ENCODE results near the gene BIRC2.
"Not testable (repeated sequence)": the region's sequence is repeated elsewhere in the genome, so short reads cannot be mapped to it uniquely, and the experiment has no call there.

The BIRC2 gene

GRCh38 chr11:102346748-102347461, at the start of gene BIRC2:
Gene BIRC2, plus strand, starts transcription at chr11:102347214. Its CDS starts 2,641 bp downstream, at chr11:102349855.
- DNase-seq = no peak

GRCh38 chr11:102300837-102301236, 46.2 kb upstream of the BIRC2 start:
- not testable (repeated sequence) for DNase-seq

- no peak for DNase-seq
Measured at GRCh38 chr11:102302241-102302640, 44.8 kb upstream of the BIRC2 start.

GRCh38 chr11:102304686-102305085, 42.3 kb upstream of the BIRC2 start:
- DNase-seq = no peak

GRCh38 chr11:102305352-102306047, 41.5 kb upstream of the BIRC2 start:
- DNase-seq = no peak

- DNase-seq = no peak
Measured at GRCh38 chr11:102306048-102306597, 40.9 kb upstream of the BIRC2 start.

- DNase-seq = no peak
Measured at GRCh38 chr11:102306817-102307726, 39.9 kb upstream of the BIRC2 start.

GRCh38 chr11:102307727-102308038, 39.3 kb upstream of the BIRC2 start:
- no peak for DNase-seq

- DNase-seq = no peak
Measured at GRCh38 chr11:102309621-102310541, 37.1 kb upstream of the BIRC2 start.

GRCh38 chr11:102312667-102313066, 34.3 kb upstream of the BIRC2 start:
- no peak for DNase-seq

GRCh38 chr11:102313238-102313940, 33.6 kb upstream of the BIRC2 start:
- no peak for DNase-seq

GRCh38 chr11:102314784-102315183, 32.2 kb upstream of the BIRC2 start:
- DNase-seq = no peak

- DNase-seq = no peak
Measured at GRCh38 chr11:102316346-102316904, 30.6 kb upstream of the BIRC2 start.

GRCh38 chr11:102317099-102317767, 29.8 kb upstream of the BIRC2 start, which contains the start of gene BIRC3:
Gene BIRC3, plus strand, starts transcription at chr11:102317484. Its CDS starts 7,026 bp downstream, at chr11:102324510.
- no peak for DNase-seq

GRCh38 chr11:102317768-102318103, 29.3 kb upstream of the BIRC2 start:
- DNase-seq = no peak

- DNase-seq = no peak
Measured at GRCh38 chr11:102318469-102318868, 28.5 kb upstream of the BIRC2 start.

GRCh38 chr11:102319544-102319943, 27.5 kb upstream of the BIRC2 start:
- DNase-seq = no peak

GRCh38 chr11:102320188-102320587, 26.8 kb upstream of the BIRC2 start:
- no peak for DNase-seq

GRCh38 chr11:102320679-102321078, 26.3 kb upstream of the BIRC2 start:
- no peak for DNase-seq

GRCh38 chr11:102322560-102322959, 24.5 kb upstream of the BIRC2 start:
- DNase-seq = no peak

Data from NCI-H1694 (cell line).